GM06990 (cell line): ENCODE measurements around the gene GBX1.

Experiments
- DNase-seq: peaks from one replicate; pipeline ENCODE4 v3.0.0-alpha.2; 2011; ENCODE audit not compliant: insufficient read length; ENCODE audit errors: extremely low read depth
- H3K27me3 ChIP-seq: replicated peaks from 2 replicates; pipeline ENCODE4 v1.6.0; 2011; ENCODE audit warnings: low read length; ENCODE audit not compliant: control insufficient read depth, insufficient read depth
- H3K36me3 ChIP-seq: 2 replicates; pipeline ENCODE4 v1.5.1; 2011; ENCODE audit warnings: low read length; ENCODE audit not compliant: control insufficient read depth, insufficient read depth
- H3K4me3 ChIP-seq: replicated peaks from 2 replicates; pipeline ENCODE4 v1.5.1; 2011; ENCODE audit warnings: low read depth, mild to moderate bottlenecking, control low read depth, low read length
- CTCF ChIP-seq: IDR thresholded peaks from 2 replicates; pipeline ENCODE4 v1.5.1; 2011; ENCODE audit warnings: low read length, control low read depth, mild to moderate bottlenecking, inconsistent platforms; ENCODE audit not compliant: insufficient read depth, poor library complexity, severe bottlenecking

GBX1 gene

GRCh38 chr7:151115121-151115835 is 52.2 kb downstream of the GBX1 start:
- H3K4me3 ChIP-seq = no peak overlapping the region
- H3K27me3 ChIP-seq = no peaks in the 10 kb centered on the region
- DNase-seq = no peak
- TF ChIP-seq CTCF = no peak
- peaks cover 6% of the 10 kb centered on the region for H3K36me3 ChIP-seq

- TF ChIP-seq CTCF = no peak
- H3K36me3 ChIP-seq = peaks cover 4% of the 10 kb centered on the region
- no peak for DNase-seq
- H3K4me3 ChIP-seq = no peak overlapping the region
- H3K27me3 ChIP-seq = no peaks in the 10 kb centered on the region
Observed at GRCh38 chr7:151114151-151115090, 53.1 kb downstream of the GBX1 start.

- no peak for TF ChIP-seq CTCF
- no peak for DNase-seq
- Histone ChIP-seq H3K27me3 (no peaks in the 10 kb centered on the region), H3K4me3 (no peak overlapping the region), H3K36me3 (peaks cover 2% of the 10 kb centered on the region; the same call in 1 of the 2 replicates)
Observed at GRCh38 chr7:151113344-151114150, 53.9 kb downstream of the GBX1 start.

GRCh38 chr7:151110941-151111645 is 56.4 kb downstream of the GBX1 start:
- TF ChIP-seq CTCF = peak; percentile 89
- Histone ChIP-seq H3K4me3 (no peak overlapping the region), H3K36me3 (no peaks in the 10 kb centered on the region), H3K27me3 (no peaks in the 10 kb centered on the region)
- DNase-seq = peak; percentile 51
